Lower lobe of right lung (tissue), 2 donors: ENCODE results near the gene SMYD1. TPM values are rescaled to one million over a fixed set of nuclear protein-coding genes. Genes with fewer than 3 reads are reported as not detected.

ENCODE experiments used
- ATAC-seq, 2 donors: fragments of 200-7000 bp; cut with Tn5 transposase; one replicate each; pipeline ENCODE4 v1.9.1; 2020 to 2022; ENCODE audit warnings: mild to moderate bottlenecking in 2 of 2, moderate library complexity in 2 of 2
- DNase-seq: peaks from one replicate; pipeline ENCODE4 v3.0.0-alpha.2; 2020
- H3K27ac ChIP-seq: fragments of 200-600 bp; one replicate; pipeline ENCODE4 v1.8.0; 2022
- H3K27me3 ChIP-seq: fragments of 200-600 bp; one replicate; pipeline ENCODE4 v1.8.0; 2022; ENCODE audit warnings: low read depth
- H3K36me3 ChIP-seq: fragments of 200-600 bp; one replicate; pipeline ENCODE4 v1.8.0; 2022; ENCODE audit warnings: mild to moderate bottlenecking
- H3K4me1 ChIP-seq: fragments of 200-600 bp; one replicate; pipeline ENCODE4 v1.8.0; 2022
- H3K4me3 ChIP-seq: fragments of 200-600 bp; one replicate; pipeline ENCODE4 v1.8.0; 2022; ENCODE audit warnings: mild to moderate bottlenecking
- H3K9me3 ChIP-seq: fragments of 200-600 bp; one replicate; pipeline ENCODE4 v1.8.0; 2022
- CTCF ChIP-seq: fragments of 200-600 bp; IDR thresholded peaks from one replicate; pipeline ENCODE4 v1.8.0; 2022; ENCODE audit warnings: antibody characterized with exemption, mild to moderate bottlenecking
- intact Hi-C: fragments of 100-400 bp; cut with DNase I; formaldehyde crosslinking; loops from one replicate; pipeline ENCODE4 v1.11.0; 2022
- total RNA-seq: library from RNA; stranded (reverse); fragmentation: NEBNext Ultra II Directional; extraction: Animal tissue kit (Norgen Biotek cat#: 25700); gene quantifications from one replicate; pipeline ENCODE4 v1.2.1, GENCODE V29; 2021
- donor health status: DM: no; HTN: yes; CAD: no; lungs with severe emphysema.

Gene SMYD1
- total RNA-seq, 1 donor from 2014 or later = not detected

- intact Hi-C loops = no loop called here
- peak overlapping the region; percentile 9 for H3K27ac ChIP-seq
Observed at GRCh38 chr2:88053296-88053695, 14.3 kb upstream of the SMYD1 start.

GRCh38 chr2:88053934-88054781 is 13.5 kb upstream of the SMYD1 start:
- H3K4me3 ChIP-seq = peak overlapping the region; percentile 80

More at GRCh38 chr2:88053296-88053695, 14.3 kb upstream of the SMYD1 start:
- DNase-seq (no peak), ATAC-seq (no peak)
- TF ChIP-seq CTCF = no peak
- Histone ChIP-seq H3K4me1 (peaks cover 27% of the 10 kb centered on the region), H3K36me3 (no peaks in the 10 kb centered on the region), H3K9me3 (no peaks in the 10 kb centered on the region), H3K27me3 (no peaks in the 10 kb centered on the region), H3K4me3 (peak overlapping the region; percentile 80)

GRCh38 chr2:88054782-88055370 is 12.7 kb upstream of the SMYD1 start:
- Histone ChIP-seq H3K4me1 (peaks cover 27% of the 10 kb centered on the region), H3K27me3 (no peaks in the 10 kb centered on the region), H3K36me3 (no peaks in the 10 kb centered on the region), H3K4me3 (peak overlapping the region; percentile 80), H3K9me3 (no peaks in the 10 kb centered on the region), H3K27ac (peak overlapping the region; percentile 98)
- DNase-seq (no peak), ATAC-seq (peak in 1 of 2 donors; percentile 33)
- intact Hi-C loops = no loop called here
- TF ChIP-seq CTCF = no peak

More at GRCh38 chr2:88053934-88054781, 13.5 kb upstream of the SMYD1 start:
- no peaks in the 10 kb centered on the region for H3K9me3 ChIP-seq
- intact Hi-C loops = no loop called here
- ATAC-seq = peak in 1 of 2 donors; percentile 12
- peak overlapping the region; percentile 98 for H3K27ac ChIP-seq
- peaks cover 27% of the 10 kb centered on the region for H3K4me1 ChIP-seq
- TF ChIP-seq CTCF = no peak
- no peak for DNase-seq
- no peaks in the 10 kb centered on the region for H3K27me3 ChIP-seq
- H3K36me3 ChIP-seq = no peaks in the 10 kb centered on the region

GRCh38 chr2:88055371-88056128 is 12.1 kb upstream of the SMYD1 start, which contains the start of gene KRCC1:
KRCC1 (minus strand) TSS chr2:88055783; CDS start chr2:88028563, 27,220 bp downstream.
- peaks cover 27% of the 10 kb centered on the region for H3K4me1 ChIP-seq
- no peaks in the 10 kb centered on the region for H3K36me3 ChIP-seq
- peak within 1 kb of the TSS; percentile 98 for H3K27ac ChIP-seq
- TF ChIP-seq CTCF = no peak
- ATAC-seq (peak; percentile 97), DNase-seq (peak; percentile 97)
- no peaks in the 10 kb centered on the region for H3K9me3 ChIP-seq
- no peaks in the 10 kb centered on the region for H3K27me3 ChIP-seq
- intact Hi-C loops = no loop called here
- peak within 1 kb of the TSS; percentile 80 for H3K4me3 ChIP-seq

GRCh38 chr2:88057437-88057844 is 10.2 kb upstream of the SMYD1 start:
- ATAC-seq = no peak
- Histone ChIP-seq H3K4me1 (peaks cover 27% of the 10 kb centered on the region), H3K9me3 (no peaks in the 10 kb centered on the region), H3K4me3 (no peak overlapping the region), H3K27ac (no peak overlapping the region), H3K27me3 (no peaks in the 10 kb centered on the region), H3K36me3 (no peaks in the 10 kb centered on the region)
- intact Hi-C loops = no loop called here
- DNase-seq = no peak
- no peak for TF ChIP-seq CTCF
